Calu3 (cell line): ENCODE results near the gene NDOR1. TPM values are rescaled to one million over a fixed set of nuclear protein-coding genes. Genes with fewer than 3 reads are reported as not detected.

Experiments
- BruUV-seq: library from RNA; stranded (reverse); fragments of 400-500 nt; replicated peaks from 2 replicates; lab custom pipeline; 2021; lab: Mats Ljungman, UMichigan
- CTCF ChIA-PET: fragments of 300-600 bp; sonication (Branson Sonifier 250); formaldehyde crosslinking; loops from one replicate; lab custom pipeline; 2022; ENCODE audit warnings: antibody characterized with exemption; lab: Charles Lee
- DNase-seq: peaks from one replicate; pipeline ENCODE4 v3.0.0; 2022
- H3K27ac Mint-ChIP-seq: one replicate; pipeline ENCODE4 v1.8.0; 2022; ENCODE audit warnings: mixed read lengths; ENCODE audit not compliant: unreplicated experiment
- H3K27me3 Mint-ChIP-seq: one replicate; pipeline ENCODE4 v1.8.0; 2022; ENCODE audit warnings: mixed read lengths; ENCODE audit not compliant: unreplicated experiment
- H3K36me3 Mint-ChIP-seq: one replicate; pipeline ENCODE4 v1.8.0; 2022; ENCODE audit warnings: mild to moderate bottlenecking, moderate library complexity, mixed read lengths; ENCODE audit not compliant: insufficient read depth, unreplicated experiment
- H3K4me1 Mint-ChIP-seq: one replicate; pipeline ENCODE4 v1.8.0; 2022; ENCODE audit warnings: mild to moderate bottlenecking, low read depth, mixed read lengths; ENCODE audit not compliant: unreplicated experiment
- H3K4me3 Mint-ChIP-seq: one replicate; pipeline ENCODE4 v1.8.0; 2022; ENCODE audit warnings: mild to moderate bottlenecking, low read depth, moderate library complexity, mixed read lengths; ENCODE audit not compliant: unreplicated experiment
- H3K9me3 Mint-ChIP-seq: one replicate; pipeline ENCODE4 v1.8.0; 2022; ENCODE audit warnings: low read depth, mixed read lengths; ENCODE audit not compliant: unreplicated experiment
- intact Hi-C: fragments of 100-400 bp; cut with micrococcal nuclease; formaldehyde crosslinking; loops from one replicate; pipeline ENCODE4 v1.10.0; 2022; ENCODE audit not compliant: unreplicated experiment
- total RNA-seq: library from RNA; stranded (reverse); gene quantifications from 2 replicates; pipeline ENCODE4 v1.2.3, GENCODE V29; 2022
- TF ChIP-seq, protein P1 (sequence below): fragments of 200-600 bp; IDR thresholded peaks from one replicate; pipeline ENCODE4 v1.8.0; 2022; ENCODE audit warnings: antibody characterized with exemption; ENCODE audit not compliant: unreplicated experiment

The NDOR1 gene
- total RNA-seq, 1 experiment from 2014 or later, result 27.7 TPM

DNA sequence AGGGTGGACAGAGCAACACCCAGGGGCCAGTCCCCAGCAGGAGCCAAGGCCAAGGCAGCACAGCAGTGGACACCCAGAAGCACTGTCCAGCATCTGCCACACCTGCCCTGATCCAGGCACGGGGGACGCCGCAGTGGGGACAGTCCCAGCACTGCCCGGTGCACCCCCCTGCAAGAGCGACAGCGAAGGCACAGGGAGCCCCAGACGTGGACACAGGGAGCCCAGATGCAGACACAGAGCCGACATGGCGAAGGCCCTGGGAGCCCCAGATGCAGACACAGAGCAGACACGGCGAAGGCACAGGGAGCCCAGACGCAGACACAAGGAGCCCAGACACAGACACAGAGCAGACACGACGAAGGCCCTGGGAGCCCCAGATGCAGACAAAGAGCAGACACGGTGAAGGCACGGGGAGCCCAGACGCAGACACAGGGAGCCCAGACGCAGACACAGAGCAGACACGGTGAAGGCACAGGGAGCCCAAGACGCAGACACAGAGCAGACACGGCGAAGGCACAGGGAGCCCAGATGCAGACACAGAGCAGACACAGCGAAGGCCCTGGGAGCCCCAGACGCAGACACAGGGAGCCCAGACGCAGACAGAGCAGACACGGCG, 21.4 kb upstream of the NDOR1 start:
- Mint-ChIP-seq H3K4me3 (no peak overlapping the region), H3K9me3 (no peaks in the 10 kb centered on the region), H3K27me3 (no peaks in the 10 kb centered on the region), H3K27ac (no peak overlapping the region), H3K36me3 (peaks cover 42% of the 10 kb centered on the region), H3K4me1 (no peaks in the 10 kb centered on the region)
- no TSS peak for BruUV-seq
- intact Hi-C loops, result no loop called here
- CTCF ChIA-PET, result no interaction called here
- DNase-seq, result no peak
- TF ChIP-seq, protein P1, sequence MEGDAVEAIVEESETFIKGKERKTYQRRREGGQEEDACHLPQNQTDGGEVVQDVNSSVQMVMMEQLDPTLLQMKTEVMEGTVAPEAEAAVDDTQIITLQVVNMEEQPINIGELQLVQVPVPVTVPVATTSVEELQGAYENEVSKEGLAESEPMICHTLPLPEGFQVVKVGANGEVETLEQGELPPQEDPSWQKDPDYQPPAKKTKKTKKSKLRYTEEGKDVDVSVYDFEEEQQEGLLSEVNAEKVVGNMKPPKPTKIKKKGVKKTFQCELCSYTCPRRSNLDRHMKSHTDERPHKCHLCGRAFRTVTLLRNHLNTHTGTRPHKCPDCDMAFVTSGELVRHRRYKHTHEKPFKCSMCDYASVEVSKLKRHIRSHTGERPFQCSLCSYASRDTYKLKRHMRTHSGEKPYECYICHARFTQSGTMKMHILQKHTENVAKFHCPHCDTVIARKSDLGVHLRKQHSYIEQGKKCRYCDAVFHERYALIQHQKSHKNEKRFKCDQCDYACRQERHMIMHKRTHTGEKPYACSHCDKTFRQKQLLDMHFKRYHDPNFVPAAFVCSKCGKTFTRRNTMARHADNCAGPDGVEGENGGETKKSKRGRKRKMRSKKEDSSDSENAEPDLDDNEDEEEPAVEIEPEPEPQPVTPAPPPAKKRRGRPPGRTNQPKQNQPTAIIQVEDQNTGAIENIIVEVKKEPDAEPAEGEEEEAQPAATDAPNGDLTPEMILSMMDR, result no peak

- intact Hi-C loops, result no loop called here
- CTCF ChIA-PET, result no interaction called here
- Mint-ChIP-seq H3K4me3 (no peak overlapping the region), H3K27me3 (no peaks in the 10 kb centered on the region), H3K9me3 (no peaks in the 10 kb centered on the region), H3K27ac (no peak overlapping the region), H3K4me1 (no peaks in the 10 kb centered on the region), H3K36me3 (peaks cover 43% of the 10 kb centered on the region)
- BruUV-seq, result no TSS peak
- DNase-seq, result no peak
- TF ChIP-seq, protein P1, result no peak
These were observed 20.4 kb upstream of the NDOR1 start for GRCh38 chr9:137184881-137185660.

DNA sequence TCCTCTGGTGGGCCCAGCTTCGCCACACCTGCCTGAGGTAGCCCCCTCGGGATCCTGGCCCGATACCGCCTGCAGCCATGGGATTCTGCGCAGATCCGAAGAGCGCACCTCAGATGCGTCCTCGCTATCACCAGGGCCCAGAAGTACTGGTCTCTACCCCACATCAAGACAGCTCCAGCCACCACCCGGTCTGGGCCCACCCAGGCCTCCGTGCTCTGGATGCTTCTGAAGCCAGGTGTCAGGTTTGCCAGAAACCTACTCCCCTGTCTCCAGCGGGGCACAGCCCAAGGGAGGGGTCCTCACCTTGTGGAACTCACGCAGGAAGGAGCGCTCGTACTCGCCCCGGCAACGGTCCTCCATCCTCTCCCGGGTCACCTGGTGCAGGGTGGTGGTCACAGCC, 19.6 kb upstream of the NDOR1 start:
- BruUV-seq, result no TSS peak
- intact Hi-C loops, result no loop called here

DNA sequence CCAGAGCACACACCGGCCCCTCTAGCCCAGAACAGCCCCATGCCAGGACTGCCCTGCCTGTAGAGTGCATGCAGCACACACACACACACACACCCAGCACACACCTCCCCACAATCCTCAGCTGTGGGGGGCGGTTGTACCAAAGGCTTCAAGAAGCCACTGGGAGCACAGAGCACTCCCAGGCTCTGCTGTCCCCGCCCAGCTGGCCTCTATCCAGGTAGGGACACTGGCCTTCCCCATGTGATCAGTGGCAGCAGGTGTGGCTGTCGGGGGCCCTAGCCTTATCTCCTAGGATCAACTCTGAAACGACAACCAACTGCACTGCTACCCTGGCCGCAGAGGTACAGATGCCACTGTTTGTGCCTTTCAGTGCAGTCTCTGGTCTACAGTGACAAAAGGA, 19.1 kb upstream of the NDOR1 start:
- DNase-seq, result no peak
- CTCF ChIA-PET, result no interaction called here
- H3K27me3 Mint-ChIP-seq, result no peaks in the 10 kb centered on the region
- TF ChIP-seq, protein P1, result no peak
- H3K27ac Mint-ChIP-seq, result no peak overlapping the region
- peaks cover 10% of the 10 kb centered on the region for H3K4me1 Mint-ChIP-seq
- no peaks in the 10 kb centered on the region for H3K9me3 Mint-ChIP-seq
- BruUV-seq, result no TSS peak
- H3K36me3 Mint-ChIP-seq, result peaks cover 55% of the 10 kb centered on the region
- no peak overlapping the region for H3K4me3 Mint-ChIP-seq
- intact Hi-C loops, result no loop called here

More for the DNA sequence above, 19.6 kb upstream of the NDOR1 start:
- H3K27me3 Mint-ChIP-seq, result no peaks in the 10 kb centered on the region
- H3K4me3 Mint-ChIP-seq, result no peak overlapping the region
- TF ChIP-seq, protein P1, result no peak
- peaks cover 51% of the 10 kb centered on the region for H3K36me3 Mint-ChIP-seq
- H3K4me1 Mint-ChIP-seq, result peaks cover 5% of the 10 kb centered on the region
- no peak for DNase-seq
- no peak overlapping the region for H3K27ac Mint-ChIP-seq
- H3K9me3 Mint-ChIP-seq, result no peaks in the 10 kb centered on the region
- CTCF ChIA-PET, result no interaction called here
